GM10248 (cell line): ENCODE results near the gene PPM1A.

Source experiments
- CTCF ChIA-PET: fragments of 300-600 bp; sonication (Branson Sonifier 250); formaldehyde crosslinking; extraction: SDS; loops from one replicate; lab custom pipeline; 2021; ENCODE audit warnings: antibody characterized with exemption; lab: Yijun Ruan, JAX
- POLR2A ChIA-PET: fragments of 350-650 bp; sonication (Branson Sonifier 250); formaldehyde crosslinking; extraction: SDS; loops from one replicate; lab custom pipeline; 2020; ENCODE audit warnings: antibody characterized with exemption; lab: Yijun Ruan, JAX
- DNase-seq: peaks from one replicate; pipeline ENCODE4 v3.0.0; 2012; ENCODE audit errors: extremely low spot score
- CTCF ChIP-seq: IDR thresholded peaks from 2 replicates; pipeline ENCODE4 v1.5.1; 2012; ENCODE audit warnings: mild to moderate bottlenecking, low read depth; ENCODE audit errors: extremely low read depth, missing control alignments, control extremely low read depth

Gene PPM1A

GRCh38 chr14:60250257-60251035 is 1.4 kb downstream of the PPM1A start:
- TF ChIP-seq CTCF: no peak
- POLR2A ChIA-PET: no interaction called here
- CTCF ChIA-PET: interaction anchor here (0.8 to 2.5 kb wide), 3 partner anchors 9 to 81 kb away, joined by 3 to 8 read pairs (median 4); no protein-coding TSS in a partner anchor

GRCh38 chr14:60251877-60252276 is 2.9 kb downstream of the PPM1A start:
- CTCF ChIA-PET: interaction anchor here (1.2 to 2.5 kb wide), 2 partner anchors 67 to 80 kb away, joined by 4 to 8 read pairs; no protein-coding TSS in a partner anchor
- POLR2A ChIA-PET: no interaction called here
- DNase-seq: no peak
- no peak for TF ChIP-seq CTCF

More at GRCh38 chr14:60250257-60251035, 1.4 kb downstream of the PPM1A start:
- DNase-seq: no peak

- TF ChIP-seq CTCF: no peak
- no peak for DNase-seq
- CTCF ChIA-PET: interaction anchor here (1.7 to 2.5 kb wide), 3 partner anchors 47 to 68 kb away, joined by 5 to 8 read pairs (median 5); no protein-coding TSS in a partner anchor
- POLR2A ChIA-PET: no interaction called here
These were observed 3.6 kb downstream of the PPM1A start for GRCh38 chr14:60252630-60253029.

GRCh38 chr14:60253649-60254048 is 4.6 kb downstream of the PPM1A start:
- CTCF ChIA-PET: interaction anchor here (1.3 to 2.2 kb wide), 4 partner anchors 46 to 78 kb away, joined by 4 to 5 read pairs (median 5); no protein-coding TSS in a partner anchor
- POLR2A ChIA-PET: no interaction called here
- no peak for TF ChIP-seq CTCF
- no peak for DNase-seq

GRCh38 chr14:60254176-60254575 is 5.2 kb downstream of the PPM1A start:
- DNase-seq: no peak
- ChIA-PET POLR2A (interaction anchor here (0.9 kb wide), 1 partner anchor 12 kb away, joined by 3 read pairs; no protein-coding TSS in a partner anchor), CTCF (interaction anchor here (1.3 to 2.2 kb wide), 4 partner anchors 46 to 78 kb away, joined by 4 to 5 read pairs (median 5); no protein-coding TSS in a partner anchor)

More at GRCh38 chr14:60254176-60254575, 5.2 kb downstream of the PPM1A start:
- TF ChIP-seq CTCF: no peak
